NCI-H2081 treated with DMSO at 0.1 percent for 48 hours (cell line): Measurements from ENCODE around the gene CFAP43.
"Not testable (repeated sequence)": the region's sequence is repeated elsewhere in the genome, so short reads cannot be mapped to it uniquely, and the experiment has no call there.

Source experiments
- DNase-seq: peaks from one replicate; lab custom pipeline; 2025; lab: John Stamatoyannopoulos, UW

Gene CFAP43

GRCh38 chr10:104220522-104220921, 11.6 kb downstream of the CFAP43 start:
- DNase-seq, result no peak

GRCh38 chr10:104218751-104219150, 13.4 kb downstream of the CFAP43 start:
- DNase-seq, result no peak

- DNase-seq, result no peak
These were observed 15.5 kb downstream of the CFAP43 start for GRCh38 chr10:104216631-104217030.

- DNase-seq, result no peak
These were observed 22.5 kb downstream of the CFAP43 start for GRCh38 chr10:104209575-104210198.

- DNase-seq, result no peak
These were observed 23.4 kb downstream of the CFAP43 start for GRCh38 chr10:104208730-104209129.

GRCh38 chr10:104202231-104202630, 29.9 kb downstream of the CFAP43 start:
- no peak for DNase-seq

- DNase-seq, result no peak
These were observed 30.5 kb downstream of the CFAP43 start for GRCh38 chr10:104201636-104202035.

- DNase-seq, result no peak
These were observed 32.6 kb downstream of the CFAP43 start for GRCh38 chr10:104199567-104199966.

- peak; percentile 9 for DNase-seq
These were observed 34.8 kb downstream of the CFAP43 start for GRCh38 chr10:104197364-104197763.

GRCh38 chr10:104195706-104196105, 36.5 kb downstream of the CFAP43 start:
- no peak for DNase-seq

GRCh38 chr10:104193787-104194186, 38.4 kb downstream of the CFAP43 start:
- DNase-seq, result no peak

GRCh38 chr10:104190695-104191094, 41.5 kb downstream of the CFAP43 start:
- DNase-seq, result no peak

- DNase-seq, result no peak
These were observed 48.5 kb downstream of the CFAP43 start for GRCh38 chr10:104183682-104184081.

GRCh38 chr10:104174136-104174535, 58.0 kb downstream of the CFAP43 start:
- DNase-seq, result not testable (repeated sequence)

GRCh38 chr10:104170610-104171254, 61.4 kb downstream of the CFAP43 start:
- DNase-seq, result no peak

- no peak for DNase-seq
These were observed 76.6 kb downstream of the CFAP43 start for GRCh38 chr10:104155591-104155990.

- no peak for DNase-seq
These were observed 80.4 kb downstream of the CFAP43 start for GRCh38 chr10:104151737-104152136.

- DNase-seq, result no peak
These were observed 82.0 kb downstream of the CFAP43 start for GRCh38 chr10:104150139-104150538.

- DNase-seq, result no peak
These were observed 85.3 kb downstream of the CFAP43 start for GRCh38 chr10:104146882-104147281.

- DNase-seq, result no peak
These were observed 87.2 kb downstream of the CFAP43 start for GRCh38 chr10:104144931-104145330.

GRCh38 chr10:104143829-104144228, 88.3 kb downstream of the CFAP43 start:
- no peak for DNase-seq

- no peak for DNase-seq
These were observed 90.1 kb downstream of the CFAP43 start for GRCh38 chr10:104142081-104142480.

- DNase-seq, result no peak
These were observed 92.9 kb downstream of the CFAP43 start for GRCh38 chr10:104139221-104139620.

GRCh38 chr10:104138131-104138530, 94.0 kb downstream of the CFAP43 start:
- no peak for DNase-seq
